Limb (tissue), 2 donors: ENCODE data around the gene COQ3.
"Not testable (repeated sequence)": the region's sequence is repeated elsewhere in the genome, so short reads cannot be mapped to it uniquely, and the experiment has no call there.

Experiments used
- DNase-seq, 2 donors: peaks; one replicate each; pipeline ENCODE4 v3.0.0-alpha.2; 2016; ENCODE audit errors: extremely low spot score in 2 of 2

COQ3 gene

GRCh38 chr6:99390896-99391295, 3.1 kb downstream of the COQ3 start:
- DNase-seq: no peak

- no peak for DNase-seq
Observed at GRCh38 chr6:99384507-99384906, 9.5 kb downstream of the COQ3 start.

- no peak for DNase-seq
Observed at GRCh38 chr6:99378636-99379035, 15.4 kb downstream of the COQ3 start.

- no peak for DNase-seq
Observed at GRCh38 chr6:99369533-99369932, 24.5 kb downstream of the COQ3 start.

GRCh38 chr6:99366852-99367251, 27.1 kb downstream of the COQ3 start:
- no peak for DNase-seq

- DNase-seq: no peak
Observed at GRCh38 chr6:99364026-99364425, 30.0 kb downstream of the COQ3 start.

GRCh38 chr6:99362678-99363268, 31.2 kb downstream of the COQ3 start:
- no peak for DNase-seq

- no peak for DNase-seq
Observed at GRCh38 chr6:99359800-99360199, 34.2 kb downstream of the COQ3 start.

GRCh38 chr6:99356641-99357040, 37.4 kb downstream of the COQ3 start:
- DNase-seq: no peak

GRCh38 chr6:99354983-99355382, 39.0 kb downstream of the COQ3 start:
- DNase-seq: no peak

- DNase-seq: no peak
Observed at GRCh38 chr6:99353126-99353525, 40.9 kb downstream of the COQ3 start.

GRCh38 chr6:99350573-99350972, 43.4 kb downstream of the COQ3 start:
- DNase-seq: no peak

GRCh38 chr6:99349171-99350141, 44.5 kb downstream of the COQ3 start, which contains the start of gene FAXC:
Gene FAXC (minus strand): TSS chr6:99349674. CDS start chr6:99349372, 302 bp downstream.
- DNase-seq: peak; percentile 26 to 78

GRCh38 chr6:99348288-99349170, 45.5 kb downstream of the COQ3 start:
- DNase-seq: no peak

GRCh38 chr6:99347804-99348203, 46.2 kb downstream of the COQ3 start:
- no peak for DNase-seq

- DNase-seq: no peak
Observed at GRCh38 chr6:99346595-99346994, 47.4 kb downstream of the COQ3 start.

- no peak for DNase-seq
Observed at GRCh38 chr6:99345164-99345563, 48.8 kb downstream of the COQ3 start.

- no peak for DNase-seq
Observed at GRCh38 chr6:99344289-99344688, 49.7 kb downstream of the COQ3 start.

GRCh38 chr6:99341862-99342455, 52.0 kb downstream of the COQ3 start:
- no peak for DNase-seq

GRCh38 chr6:99338188-99338587, 55.8 kb downstream of the COQ3 start:
- DNase-seq: no peak

- not testable (repeated sequence) for DNase-seq
Observed at GRCh38 chr6:99335298-99335697, 58.7 kb downstream of the COQ3 start.
